HG03469 (cell line): ENCODE measurements around the gene CLRN3.

Experiments
- ATAC-seq: cut with Tn5 transposase; IDR thresholded peaks from one replicate; pipeline ENCODE4 v1.9.1; 2021; ENCODE audit warnings: mild to moderate bottlenecking, moderate library complexity, moderate number of reproducible peaks; ENCODE audit not compliant: unreplicated experiment

CLRN3 gene

DNA sequence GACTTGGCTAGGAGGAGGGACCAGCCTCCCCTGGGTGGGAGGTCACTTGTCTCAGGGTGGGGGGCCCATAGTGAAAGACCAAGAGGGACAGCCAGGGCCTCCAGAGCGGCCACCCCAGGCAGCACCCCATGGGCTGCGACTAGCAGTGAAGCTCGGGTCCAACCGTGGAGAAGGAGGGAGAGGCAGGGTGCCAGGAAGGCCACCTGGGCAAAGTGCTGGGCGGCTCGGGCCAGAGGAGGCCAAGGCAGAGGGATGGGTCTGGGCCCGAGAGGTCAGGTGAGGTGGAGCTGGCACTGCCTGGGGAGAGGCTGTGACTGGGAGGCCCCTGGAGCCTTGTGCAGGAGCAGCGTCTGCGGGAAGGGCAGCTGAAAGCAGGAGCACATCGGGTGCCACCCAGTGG, 41.8 kb downstream of the CLRN3 start:
- ATAC-seq, result no peak

DNA sequence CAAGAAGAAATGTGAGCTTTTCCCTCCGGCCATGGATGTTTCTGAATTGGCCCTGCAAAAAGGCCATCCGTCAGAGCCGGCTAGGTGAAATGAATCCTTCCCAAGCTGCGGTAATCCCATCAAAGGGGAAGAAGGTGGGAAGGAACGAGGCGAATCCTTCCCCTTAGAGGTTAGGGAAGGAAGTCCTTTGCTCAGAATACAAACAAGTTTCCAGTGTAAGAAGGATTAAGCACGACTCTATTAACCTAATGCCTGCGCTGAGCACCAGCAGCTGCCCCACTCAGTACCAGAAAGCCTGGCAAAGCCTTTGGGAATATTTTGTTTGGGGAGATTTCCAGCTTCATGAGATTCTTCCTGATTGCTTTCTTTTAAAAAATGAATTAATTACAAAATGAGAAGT, 42.8 kb downstream of the CLRN3 start:
- no peak for ATAC-seq

DNA sequence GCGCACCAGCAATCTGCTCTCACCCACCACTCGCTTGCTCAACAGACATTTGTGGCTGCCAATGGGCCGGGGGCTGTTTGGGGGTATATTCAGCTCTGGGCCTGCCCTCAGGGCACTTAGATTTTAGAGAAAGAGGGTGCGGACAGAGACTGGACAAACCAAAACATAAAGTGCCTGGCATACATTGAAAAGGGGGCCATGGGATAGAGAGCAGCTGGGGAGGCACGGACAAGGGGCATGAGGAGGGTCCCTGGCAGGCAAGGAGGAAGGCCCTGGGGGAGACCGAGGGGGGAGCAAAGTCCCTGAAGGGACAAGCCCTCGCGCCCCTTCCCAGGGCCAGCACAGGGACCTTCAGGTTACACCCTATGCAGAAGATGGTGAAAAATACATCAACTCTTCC, 43.5 kb downstream of the CLRN3 start:
- ATAC-seq, result no peak

DNA sequence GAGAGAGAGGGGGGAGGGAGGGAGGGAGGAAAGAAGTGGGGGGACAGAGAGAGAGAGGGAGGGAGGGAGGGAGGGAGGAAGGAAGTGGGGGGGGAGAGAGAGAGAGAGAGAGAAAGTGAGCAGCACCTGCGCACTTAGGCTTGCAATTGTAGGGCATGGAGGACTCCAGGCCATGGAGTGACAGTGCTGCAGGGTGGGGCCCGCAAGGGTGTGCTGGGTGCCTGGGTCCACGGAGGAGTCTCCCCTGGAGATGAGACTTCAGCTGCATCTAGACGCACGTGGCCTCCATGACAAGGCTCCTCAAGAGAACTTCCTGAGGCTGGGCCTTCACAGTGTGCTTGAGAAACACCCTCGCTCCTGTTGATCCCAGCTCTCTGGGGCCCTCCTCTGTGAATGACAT, 44.5 kb downstream of the CLRN3 start:
- no peak for ATAC-seq

DNA sequence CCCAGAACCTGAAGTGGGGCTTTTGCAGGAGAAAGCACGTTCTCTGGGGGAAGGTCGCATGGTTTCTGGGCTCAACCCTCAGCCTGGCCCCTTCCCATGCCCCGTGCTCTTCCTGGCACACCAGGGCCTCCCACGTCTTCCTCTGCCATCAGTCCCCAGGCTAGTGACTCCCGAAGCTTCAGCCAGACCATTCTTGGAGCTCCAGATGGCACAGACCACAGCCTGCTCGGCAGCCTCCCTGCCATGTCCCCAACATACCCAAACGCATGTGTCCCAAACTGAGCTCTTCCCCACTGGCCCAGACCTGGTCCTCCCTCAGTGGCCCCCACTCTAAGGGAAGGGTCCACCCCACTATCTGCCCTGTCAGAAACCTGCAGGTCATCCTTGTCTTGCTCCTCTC, 47.0 kb downstream of the CLRN3 start:
- ATAC-seq, result no peak

DNA sequence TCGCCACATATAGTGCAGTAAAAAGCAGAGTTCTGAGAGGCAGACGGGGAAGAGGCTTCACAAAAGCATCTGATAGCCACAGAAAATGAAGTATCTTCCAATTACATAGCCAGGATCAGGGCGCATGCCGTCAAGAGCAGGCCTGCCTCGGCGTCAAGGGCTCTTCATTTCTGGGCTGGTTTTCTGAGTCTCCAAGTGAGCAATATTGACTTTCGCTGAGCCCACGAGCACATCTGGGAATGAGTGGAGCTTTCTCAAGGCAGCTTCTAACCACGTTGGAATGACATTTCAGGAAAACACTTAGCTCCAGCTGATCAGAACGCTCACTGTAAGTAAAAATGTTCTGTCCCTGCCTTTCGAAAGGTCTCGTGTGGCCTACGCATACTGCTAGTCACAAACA, 51.9 kb downstream of the CLRN3 start:
- no peak for ATAC-seq

DNA sequence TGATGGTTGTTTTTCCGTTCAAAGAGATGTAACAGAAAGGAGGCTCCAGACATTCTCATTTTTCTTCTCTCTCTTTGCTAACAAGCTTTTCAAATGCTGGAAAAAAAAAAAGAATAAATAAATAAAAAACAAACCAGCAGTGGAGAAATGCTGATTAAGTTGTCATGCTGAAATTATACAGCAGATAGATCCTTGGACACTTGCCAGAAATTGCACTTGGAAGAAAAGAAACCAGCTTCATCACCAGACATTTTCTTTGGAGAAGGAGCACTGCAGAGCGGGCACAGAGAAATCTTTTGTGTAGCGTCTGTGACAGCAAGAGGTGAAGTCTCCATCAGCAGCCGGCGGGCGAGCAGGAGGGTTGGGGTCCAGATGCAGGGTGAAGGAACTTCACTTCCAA, 55.8 kb downstream of the CLRN3 start:
- no peak for ATAC-seq

DNA sequence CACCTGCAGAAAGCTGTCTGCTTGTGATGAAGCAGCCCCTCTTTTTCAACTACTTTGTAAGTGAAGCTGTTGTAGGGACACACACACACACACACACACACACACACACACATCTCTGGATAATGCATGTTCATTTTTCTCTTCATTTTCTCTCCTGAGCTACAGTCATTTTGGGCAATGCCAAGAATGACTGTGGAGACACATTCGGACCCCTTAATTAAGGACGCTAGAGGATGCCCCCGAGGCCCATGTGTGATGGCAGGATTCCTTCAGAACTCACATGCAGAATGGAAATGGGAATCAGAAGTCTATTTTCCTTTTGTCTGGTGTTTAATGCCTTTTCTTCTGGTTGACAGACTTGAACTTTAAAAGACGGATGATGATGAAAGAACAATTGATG, 56.6 kb downstream of the CLRN3 start:
- ATAC-seq, result no peak

DNA sequence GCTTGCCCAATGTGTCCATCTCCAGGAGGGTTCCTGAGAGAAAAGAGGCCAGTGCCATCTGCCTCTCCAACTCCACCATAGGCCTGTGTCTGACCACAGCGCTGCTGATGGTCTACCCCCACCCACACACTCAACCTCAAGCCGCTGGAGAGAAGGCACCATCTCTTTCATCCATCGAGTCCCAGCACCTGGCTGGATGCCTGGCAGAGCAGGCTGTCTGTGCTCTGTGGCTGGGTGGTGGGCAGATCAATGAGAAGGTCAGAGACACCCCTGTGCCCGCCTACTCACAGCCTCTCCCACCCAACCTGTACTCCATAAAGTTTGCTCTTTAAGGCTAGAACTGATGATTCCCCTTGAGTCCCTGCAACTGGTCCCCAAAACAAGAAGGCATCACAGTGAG, 58.0 kb downstream of the CLRN3 start:
- ATAC-seq, result no peak

DNA sequence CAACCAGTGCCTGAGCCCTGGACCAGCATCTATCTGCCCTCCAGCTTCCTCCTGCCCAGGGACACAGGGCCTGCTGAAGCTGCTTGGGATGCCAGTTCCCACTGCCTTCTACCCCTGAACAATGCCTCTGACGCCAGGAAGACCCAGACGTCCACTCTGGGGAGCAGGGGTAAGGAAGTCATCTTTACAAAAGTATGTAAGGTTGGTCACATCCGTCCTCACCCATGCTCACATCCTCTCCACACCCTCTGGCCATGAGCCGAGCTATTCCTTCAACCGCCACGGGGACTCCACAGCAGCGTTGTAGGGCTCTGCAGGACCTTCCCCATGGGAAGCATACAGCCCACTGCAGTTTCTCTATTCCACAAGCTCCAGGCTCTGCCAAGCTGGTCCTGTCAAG, 58.5 kb downstream of the CLRN3 start:
- ATAC-seq, result no peak

DNA sequence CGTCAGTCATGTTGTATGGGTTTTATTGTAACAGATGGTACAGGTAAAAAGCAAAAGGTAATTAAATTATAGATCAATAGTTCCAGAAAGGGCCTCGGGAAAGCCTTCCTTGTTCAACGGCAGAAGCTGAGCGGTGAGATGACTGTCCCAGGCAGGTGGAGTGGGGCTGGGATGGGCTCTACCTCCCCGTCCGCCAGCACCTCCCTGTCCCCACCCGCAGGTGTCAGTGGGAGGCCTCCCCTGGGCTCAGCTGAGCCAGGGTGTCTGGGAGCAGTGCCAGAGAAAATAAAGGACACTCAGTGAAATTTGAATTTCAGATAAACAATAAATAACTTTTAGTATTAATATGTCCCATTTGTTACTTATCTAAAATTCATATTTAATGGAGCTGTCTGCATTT, 58.9 kb downstream of the CLRN3 start:
- ATAC-seq, result no peak

DNA sequence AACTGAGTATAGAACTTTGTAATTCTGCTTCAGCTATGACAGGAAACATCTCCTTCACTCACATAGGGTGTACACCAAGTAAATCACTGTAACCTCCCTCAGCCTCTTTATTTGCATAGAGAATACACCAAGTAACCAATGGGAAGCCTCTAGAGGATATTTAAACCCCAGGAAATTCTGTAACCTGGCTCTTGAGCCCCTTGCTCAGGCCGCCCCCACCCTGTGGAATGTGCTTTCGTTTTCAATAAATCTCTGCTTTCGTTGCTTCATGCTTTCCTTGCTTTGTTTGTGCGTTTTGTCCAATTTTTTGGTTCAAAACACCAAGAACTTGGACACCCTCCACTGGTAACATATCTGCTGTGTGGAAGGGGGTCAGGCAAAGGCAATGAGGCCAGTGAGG, 60.2 kb downstream of the CLRN3 start:
- ATAC-seq, result no peak

DNA sequence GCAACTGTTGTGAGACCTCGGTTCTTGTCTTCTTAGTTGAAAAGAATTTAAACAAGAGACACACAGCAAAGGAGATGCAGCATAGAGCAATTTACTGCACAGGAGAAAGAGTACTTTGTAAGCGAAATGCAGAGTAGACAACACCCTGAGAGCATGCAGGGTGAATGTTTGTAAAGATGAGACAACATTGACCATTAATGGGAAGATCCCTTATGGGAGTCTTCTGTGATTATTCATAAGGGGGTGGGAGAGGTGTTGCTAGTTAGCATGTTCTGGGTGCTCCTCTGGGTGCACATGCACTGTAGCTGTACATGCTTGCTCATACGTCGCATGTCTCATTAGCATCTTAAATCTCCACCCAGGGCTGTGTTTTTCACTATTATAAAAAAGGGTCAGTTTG, 62.3 kb downstream of the CLRN3 start:
- ATAC-seq, result no peak
